HFFc6 (cell line): Measurements from ENCODE around the gene COL4A1. TPM values are rescaled to one million over a fixed set of nuclear protein-coding genes. Genes with fewer than 3 reads are reported as not detected.
A peak's percentile ranks its signal among the peaks of the same experiment; 100 is the strongest.

Experiments used
- DNase-seq: peaks from one replicate; pipeline ENCODE4 v3.0.0-alpha.2; 2018
- H3K27ac Mint-ChIP-seq: 2 replicates; pipeline ENCODE4 v1.8.0; 2020; ENCODE audit warnings: mild to moderate bottlenecking, mixed read lengths
- H3K27me3 Mint-ChIP-seq: 2 replicates; pipeline ENCODE4 v1.8.0; 2021; ENCODE audit warnings: mild to moderate bottlenecking, moderate library complexity, mixed read lengths; ENCODE audit not compliant: insufficient read depth
- H3K36me3 Mint-ChIP-seq: 2 replicates; pipeline ENCODE4 v1.8.0; 2021; ENCODE audit warnings: low read depth, mixed read lengths
- H3K4me1 Mint-ChIP-seq: 2 replicates; pipeline ENCODE4 v1.8.0; 2020; ENCODE audit warnings: low read depth, mixed read lengths
- H3K4me3 Mint-ChIP-seq: 2 replicates; pipeline ENCODE4 v1.8.0; 2020; ENCODE audit warnings: mild to moderate bottlenecking, moderate library complexity, mixed read lengths
- H3K9me3 Mint-ChIP-seq: 2 replicates; pipeline ENCODE4 v1.8.0; 2020; ENCODE audit warnings: mild to moderate bottlenecking, mixed read lengths
- CTCF ChIP-seq: fragments of 200-600 bp; sonication (generic); IDR thresholded peaks from 2 replicates; pipeline ENCODE4 v1.5.0; 2021; ENCODE audit warnings: antibody characterized with exemption, mild to moderate bottlenecking
- total RNA-seq, 6 experiments: library from RNA; stranded (reverse); fragmentation: NEBNext Ultra II Directional; extraction: Animal tissue kit (Norgen Biotek cat#: 25700); gene quantifications; 2 replicates in 1 of 6; 3 replicates in 5 of 6; pipeline ENCODE4 v1.2.3, GENCODE V29; 2021

Gene COL4A1
- total RNA-seq, 6 experiments from 2014 or later: 137 to 328 (median 148) TPM

- Mint-ChIP-seq H3K27me3 (peaks cover 4% of the 10 kb centered on the region; the same call in 1 of the 2 replicates), H3K9me3 (no peaks in the 10 kb centered on the region), H3K4me3 (peak overlapping the region; percentile 79), H3K36me3 (peaks cover 5% of the 10 kb centered on the region), H3K4me1 (peaks cover 55% of the 10 kb centered on the region), H3K27ac (peak overlapping the region; percentile 89)
- DNase-seq: peak; percentile 46
- TF ChIP-seq CTCF: no peak
Observed at GRCh38 chr13:110232756-110233155, 74.2 kb downstream of the COL4A1 start.

- H3K9me3 Mint-ChIP-seq: no peaks in the 10 kb centered on the region
- H3K36me3 Mint-ChIP-seq: peaks cover 5% of the 10 kb centered on the region
- peaks cover 4% of the 10 kb centered on the region; the same call in 1 of the 2 replicates for H3K27me3 Mint-ChIP-seq
- no peak for TF ChIP-seq CTCF
- H3K27ac Mint-ChIP-seq: peak overlapping the region; percentile 89
- no peak for DNase-seq
- peaks cover 55% of the 10 kb centered on the region for H3K4me1 Mint-ChIP-seq
- H3K4me3 Mint-ChIP-seq: peak overlapping the region; percentile 79
Observed at GRCh38 chr13:110232142-110232541, 74.8 kb downstream of the COL4A1 start.

GRCh38 chr13:110231348-110232047 is 75.5 kb downstream of the COL4A1 start:
- peak overlapping the region; percentile 89 for H3K27ac Mint-ChIP-seq
- H3K4me3 Mint-ChIP-seq: no peak overlapping the region
- no peak for DNase-seq
- no peaks in the 10 kb centered on the region for H3K9me3 Mint-ChIP-seq
- peaks cover 5% of the 10 kb centered on the region for H3K36me3 Mint-ChIP-seq
- no peak for TF ChIP-seq CTCF
- peaks cover 4% of the 10 kb centered on the region; the same call in 1 of the 2 replicates for H3K27me3 Mint-ChIP-seq
- H3K4me1 Mint-ChIP-seq: peaks cover 62% of the 10 kb centered on the region

DNA sequence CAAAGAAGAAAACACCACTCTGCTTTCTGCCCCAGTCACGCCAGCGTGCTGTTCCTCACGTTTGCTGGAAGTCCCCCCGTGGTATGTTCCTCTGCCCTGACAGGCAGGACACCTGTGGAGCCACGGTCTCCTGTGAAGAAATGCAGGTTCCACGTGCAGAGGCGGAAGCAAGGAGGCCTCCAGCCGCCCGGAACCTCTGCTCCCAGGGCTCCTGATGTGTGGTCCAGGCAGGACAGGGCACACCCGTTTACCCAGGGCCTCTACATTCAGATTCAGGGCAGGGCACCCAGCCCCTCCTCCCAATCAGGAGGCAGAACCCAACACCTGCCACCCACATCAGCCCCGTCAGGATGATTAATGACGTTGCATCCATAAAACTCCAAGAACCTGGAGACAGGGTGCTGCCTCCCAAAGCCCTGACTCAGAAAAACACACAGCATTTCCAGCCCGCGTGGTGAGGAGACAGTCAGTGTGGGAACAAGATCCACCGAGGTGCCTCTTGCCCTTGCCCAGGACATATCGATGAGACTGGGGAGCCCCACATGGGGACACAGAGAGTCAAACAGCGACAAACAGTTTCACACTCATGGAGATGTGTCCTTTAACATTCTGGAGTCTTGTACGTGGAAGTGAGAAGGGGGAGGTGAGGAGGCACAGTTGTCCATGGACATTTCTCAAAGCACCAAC is 76.2 kb downstream of the COL4A1 start:
- Mint-ChIP-seq H3K27ac (no peak overlapping the region), H3K4me3 (no peak overlapping the region), H3K36me3 (peaks cover 5% of the 10 kb centered on the region), H3K9me3 (no peaks in the 10 kb centered on the region), H3K27me3 (peaks cover 4% of the 10 kb centered on the region; the same call in 1 of the 2 replicates), H3K4me1 (peaks cover 69% of the 10 kb centered on the region)
- no peak for TF ChIP-seq CTCF
- DNase-seq: no peak

GRCh38 chr13:110229905-110230563 is 76.9 kb downstream of the COL4A1 start:
- DNase-seq: no peak
- Mint-ChIP-seq H3K27ac (peak overlapping the region; percentile 62; the same call in 1 of the 2 replicates), H3K36me3 (peaks cover 5% of the 10 kb centered on the region), H3K4me3 (no peak overlapping the region), H3K9me3 (no peaks in the 10 kb centered on the region), H3K4me1 (peaks cover 72% of the 10 kb centered on the region), H3K27me3 (peaks cover 5% of the 10 kb centered on the region; the same call in 1 of the 2 replicates)
- no peak for TF ChIP-seq CTCF
